H1 (cell line): ENCODE results near the gene KISS1R. TPM values are rescaled to one million over a fixed set of nuclear protein-coding genes. Genes with fewer than 3 reads are reported as not detected.

Experiments
- CTCF ChIA-PET: fragments of 300-600 bp; sonication (Branson Sonifier 250); formaldehyde crosslinking; loops from one replicate; lab custom pipeline; 2021; ENCODE audit not compliant: partially characterized antibody; lab: Charles Lee
- POLR2A ChIA-PET: fragments of 300-600 bp; sonication (Branson Sonifier 250); formaldehyde crosslinking; loops from one replicate; lab custom pipeline; 2021; ENCODE audit warnings: inconsistent platforms; ENCODE audit not compliant: partially characterized antibody; lab: Charles Lee
- DNase-seq, 2 experiments: peaks; one replicate each; pipeline versions ENCODE4 v3.0.0 to v3.0.0-alpha.2; 2010 to 2022; ENCODE audit warnings: low spot score in 2 of 2, low read depth in 1 of 2, mixed read lengths in 1 of 2
- FAIRE-seq: peaks from 2 replicates; lab custom pipeline; 2011; peaks lifted over from hg19 to GRCh38; lab: Jason Lieb, UNC
- H2AFZ ChIP-seq: 2 replicates; pipeline ENCODE4 v1.8.1; 2012; ENCODE audit warnings: low read length, inconsistent platforms
- H2AK5ac ChIP-seq: 2 replicates; pipeline ENCODE4 v1.6.1; 2013; ENCODE audit warnings: low read depth, low read length
- H2BK120ac ChIP-seq: replicated peaks from 2 replicates; pipeline ENCODE3; 2013; ENCODE audit warnings: low read depth, low read length, inconsistent platforms
- H2BK12ac ChIP-seq: 2 replicates; pipeline ENCODE4 v1.6.1; 2013; ENCODE audit warnings: low read depth, low read length
- H2BK15ac ChIP-seq: 2 replicates; pipeline ENCODE4 v1.6.1; 2013; ENCODE audit warnings: low read length
- H2BK20ac ChIP-seq: 2 replicates; pipeline ENCODE4 v1.6.1; 2013; ENCODE audit warnings: low read length
- H2BK5ac ChIP-seq: 2 replicates; pipeline ENCODE4 v1.6.1; 2013; ENCODE audit warnings: low read depth, low read length
- H3K14ac ChIP-seq: 2 replicates; pipeline ENCODE4 v1.6.1; 2013; ENCODE audit warnings: inconsistent platforms; ENCODE audit not compliant: insufficient read length
- H3K18ac ChIP-seq: 2 replicates; pipeline ENCODE4 v1.6.1; 2013; ENCODE audit warnings: low read length; ENCODE audit errors: extremely low read depth
- H3K23ac ChIP-seq: 2 replicates; pipeline ENCODE4 v1.6.1; 2013; ENCODE audit warnings: inconsistent platforms; ENCODE audit not compliant: insufficient read length
- H3K23me2 ChIP-seq: 2 replicates; pipeline ENCODE4 v1.6.1; 2013; ENCODE audit warnings: low read depth, low read length
- H3K27ac ChIP-seq: 2 replicates; pipeline ENCODE4 v1.6.1; 2011; ENCODE audit warnings: low read depth, low read length, inconsistent platforms
- H3K27me3 ChIP-seq, 4 experiments: replicated peaks in 1 of 4; 1 replicate in 1 of 4; 2 replicates in 3 of 4; pipeline versions ENCODE4 v1.6.1 to v1.8.1; 2011 to 2013; ENCODE audit warnings: low read length in 3 of 4, mild to moderate bottlenecking in 3 of 4, inconsistent platforms in 2 of 4, mixed read lengths in 2 of 4, moderate library complexity in 1 of 4; ENCODE audit not compliant: control insufficient read depth in 3 of 4, insufficient read depth in 3 of 4; ENCODE audit errors: extremely low read depth in 1 of 4
- H3K36me3 ChIP-seq, 4 experiments: 2 replicates each; pipeline versions ENCODE4 v1.6.1 to v1.8.1; 2011 to 2013; ENCODE audit warnings: mild to moderate bottlenecking in 4 of 4, low read length in 3 of 4, moderate library complexity in 2 of 4, control low read depth in 1 of 4, inconsistent platforms in 1 of 4; ENCODE audit not compliant: insufficient read depth in 4 of 4, control insufficient read depth in 2 of 4
- H3K4ac ChIP-seq: replicated peaks from 2 replicates; pipeline ENCODE3; 2013; ENCODE audit warnings: low read length, low read depth, mixed read lengths, inconsistent platforms; ENCODE audit not compliant: insufficient read length
- H3K4me1 ChIP-seq, 4 experiments: replicated peaks in 1 of 4; 1 replicate in 1 of 4; 2 replicates in 3 of 4; pipeline versions ENCODE4 v1.6.1 to v1.8.1; 2011 to 2013; ENCODE audit warnings: low read length in 3 of 4, inconsistent platforms in 2 of 4, mixed read lengths in 1 of 4; ENCODE audit not compliant: insufficient read depth in 4 of 4, control insufficient read depth in 3 of 4
- H3K4me2 ChIP-seq, 2 experiments: 2 replicates each; pipeline versions ENCODE4 v1.6.1 to v1.8.1; 2011 to 2013; ENCODE audit warnings: low read depth in 2 of 2, low read length in 2 of 2, control low read depth in 1 of 2, inconsistent platforms in 1 of 2, mild to moderate bottlenecking in 1 of 2; ENCODE audit not compliant: insufficient read depth in 1 of 2
- H3K4me3 ChIP-seq, 4 experiments: fragments of 200-600, 300-600 bp in 1 of 4; sonication (generic), shearing (Covaris generic), sonication (Bioruptor Twin) in 1 of 4; 2 replicates each; pipeline versions ENCODE4 v1.5.1 to v1.8.1; 2011 to 2016; ENCODE audit warnings: low read length in 4 of 4, low read depth in 3 of 4, control low read depth in 2 of 4, inconsistent platforms in 2 of 4, mild to moderate bottlenecking in 2 of 4, mixed read lengths in 1 of 4, moderate library complexity in 1 of 4; ENCODE audit not compliant: insufficient read depth in 2 of 4; ENCODE audit errors: extremely low read depth in 1 of 4
- H3K56ac ChIP-seq: replicated peaks from 2 replicates; pipeline ENCODE3; 2013; ENCODE audit warnings: low read depth, mild to moderate bottlenecking, mixed read lengths, low read length, inconsistent platforms; ENCODE audit not compliant: insufficient read length
- H3K79me1 ChIP-seq: 2 replicates; pipeline ENCODE4 v1.6.1; 2013; ENCODE audit warnings: low read depth, low read length, control low read depth
- H3K79me2 ChIP-seq, 2 experiments: 2 replicates each; pipeline versions ENCODE4 v1.6.1 to v1.8.1; 2012 to 2013; ENCODE audit warnings: low read length in 2 of 2, mild to moderate bottlenecking in 2 of 2, inconsistent platforms in 1 of 2; ENCODE audit not compliant: insufficient read depth in 2 of 2, control insufficient read depth in 1 of 2
- H3K9ac ChIP-seq, 4 experiments: replicated peaks in 1 of 4; 1 replicate in 1 of 4; 2 replicates in 3 of 4; pipeline versions ENCODE4 v1.6.1 to v1.8.1; 2011 to 2013; ENCODE audit warnings: low read depth in 3 of 4, low read length in 3 of 4, control low read depth in 2 of 4, mild to moderate bottlenecking in 2 of 4, moderate library complexity in 2 of 4, inconsistent platforms in 1 of 4; ENCODE audit errors: extremely low read depth in 1 of 4
- H3K9me3 ChIP-seq, 2 experiments: 2 replicates each; pipeline versions ENCODE4 v1.6.1 to v1.8.1; 2012 to 2013; ENCODE audit warnings: mild to moderate bottlenecking in 2 of 2, moderate library complexity in 2 of 2, control low read depth in 1 of 2, inconsistent platforms in 1 of 2, low read depth in 1 of 2, low read length in 1 of 2, mixed read lengths in 1 of 2; ENCODE audit not compliant: insufficient read depth in 2 of 2
- H4K20me1 ChIP-seq, 2 experiments: replicated peaks in 1 of 2; 2 replicates each; pipeline versions ENCODE3 to v1.8.1; 2011 to 2013; ENCODE audit warnings: inconsistent platforms in 2 of 2, low read length in 2 of 2, mild to moderate bottlenecking in 1 of 2; ENCODE audit not compliant: insufficient read depth in 2 of 2, control insufficient read depth in 1 of 2
- H4K5ac ChIP-seq: 2 replicates; pipeline ENCODE4 v1.6.1; 2013; ENCODE audit warnings: low read length, low read depth, mixed read lengths, inconsistent platforms; ENCODE audit not compliant: insufficient read length
- H4K8ac ChIP-seq: 2 replicates; pipeline ENCODE4 v1.8.0; 2013; ENCODE audit warnings: mild to moderate bottlenecking, moderate library complexity, low read length, inconsistent platforms; ENCODE audit not compliant: insufficient read depth; ENCODE audit errors: extremely low read depth
- H4K91ac ChIP-seq: replicated peaks from 2 replicates; pipeline ENCODE3; 2013; ENCODE audit warnings: low read length, mixed read lengths, inconsistent platforms; ENCODE audit not compliant: insufficient read length
- E2F6 ChIP-seq: IDR thresholded peaks from 2 replicates; pipeline ENCODE4 v1.6.1; 2012; ENCODE audit warnings: inconsistent platforms
- HDAC6 ChIP-seq: IDR thresholded peaks from one replicate; pipeline ENCODE4 v1.7.1; 2012; ENCODE audit warnings: low read depth, mild to moderate bottlenecking, inconsistent platforms, low read length, moderate library complexity
- KDM4A ChIP-seq: IDR thresholded peaks from one replicate; pipeline ENCODE4 v1.7.1; 2012; ENCODE audit warnings: low read depth, mild to moderate bottlenecking, moderate library complexity, low read length, inconsistent platforms; ENCODE audit not compliant: severe bottlenecking
- NANOG ChIP-seq: IDR thresholded peaks from 2 replicates; pipeline ENCODE4 v1.6.1; 2011; ENCODE audit warnings: low read length, low read depth, mild to moderate bottlenecking, inconsistent platforms; ENCODE audit not compliant: insufficient read depth, poor library complexity, severe bottlenecking
- WGBS, 2 experiments: shearing (Covaris generic) in 1 of 2; methylation state at CpG; one replicate each; pipeline versions ENCODE4 v1.1.6 to v1.1.7; 2013 to 2015; ENCODE audit warnings: low lambda C conversion rate in 2 of 2, mixed read lengths in 2 of 2, inconsistent platforms in 1 of 2, low coverage in 1 of 2, missing lambda C conversion rate in 1 of 2; ENCODE audit not compliant: insufficient replicate concordance in 2 of 2, insufficient coverage in 1 of 2, insufficient read length in 1 of 2; ENCODE audit errors: extremely low coverage in 1 of 2, missing lambda C conversion rate in 1 of 2; 5-methylcytosine and 5-hydroxymethylcytosine counted together
- polyA plus RNA-seq, 7 experiments: library from polyadenylated mRNA; depleted of rRNA in 3 of 7; stranded (reverse) in 5 of 7; unstranded in 2 of 7; fragments of >200 nt in 5 of 7; fragments of 200-250 nt in 2 of 7; gene quantifications; 1 replicate in 5 of 7; 2 replicates in 1 of 7; 4 replicates in 1 of 7; pipeline versions ENCODE4 v1.2.1 to v1.2.3, GENCODE V29; 2011 to 2013; ENCODE audit warnings: missing spikeins in 2 of 7, mixed read lengths in 2 of 7
- total RNA-seq: library from RNA; stranded (reverse); fragmentation: NEBNext Ultra II Directional; extraction: Animal tissue kit (Norgen Biotek cat#: 25700); gene quantifications from 2 replicates; pipeline ENCODE4 v1.2.1, GENCODE V29; 2021

Gene KISS1R
- total and polyA plus RNA-seq, 2 of the 8 experiments (the other 6 are each of a cell fraction or from before 2014, with no cell fraction given): 2.3 to 2.7 TPM

- 4% methylated on average over 12 of the region's 58 CpGs; no CpG with 5 or more reads in 1 of the 2 experiments for WGBS, 2 experiments
- no peak overlapping the region for H4K91ac ChIP-seq
- peak overlapping the region; percentile 30 to 97 for H3K4me2 ChIP-seq
- no peak overlapping the region for H3K18ac ChIP-seq
- H4K5ac ChIP-seq: no peak overlapping the region
- no peaks in the 10 kb centered on the region for H3K79me2 ChIP-seq
- FAIRE-seq: no peak
- H2AK5ac ChIP-seq: no peak overlapping the region
- no peaks in the 10 kb centered on the region for H3K79me1 ChIP-seq
- H3K27me3 ChIP-seq: peaks cover 32 to 44% (median 38%) of the 10 kb centered on the region in 4 experiments
- H3K56ac ChIP-seq: no peak overlapping the region
- no peak overlapping the region for H2BK15ac ChIP-seq
- 0 out of 2 replicates have a peak overlapping the region, but pooled peaks have one; percentile 68 for H4K8ac ChIP-seq
- peaks cover 0 to 5% (median 0%) of the 10 kb centered on the region in 4 experiments; a peak in 1 of 8 replicates for H3K36me3 ChIP-seq
- H2BK5ac ChIP-seq: no peak overlapping the region
- no peak overlapping the region for H3K4ac ChIP-seq
- H3K4me1 ChIP-seq: peaks cover 0 to 18% (median 9%) of the 10 kb centered on the region in 4 experiments; a peak in 5 of 7 replicates
- DNase-seq: no peak
- H3K27ac ChIP-seq: no peak overlapping the region
- CTCF ChIA-PET: interaction anchor here (0.6 to 2.2 kb wide), 10 partner anchors 9 to 200 kb away, joined by 3 to 6 read pairs (median 4); partner anchors contain the start of gene WDR18
- H2BK120ac ChIP-seq: no peak overlapping the region
- POLR2A ChIA-PET: interaction anchor here (1.1 to 2.3 kb wide), 5 partner anchors 56 to 170 kb away, joined by 3 to 9 read pairs (median 5); partner anchors contain the start of genes CNN2 and WDR18
- H2AFZ ChIP-seq: no peak overlapping the region
- peaks cover 0 to 6% of the 10 kb centered on the region in 2 experiments for H4K20me1 ChIP-seq
- H3K4me3 ChIP-seq: peak overlapping the region; percentile 10 to 76 (median 54); a peak in 7 of 8 replicates
- H3K23ac ChIP-seq: no peak overlapping the region
- TF ChIP-seq HDAC6 (no peak), KDM4A (peak; percentile 13), NANOG (no peak), E2F6 (0 out of 2 replicates have a peak, but pooled peaks have one; percentile 8)
- H3K9ac ChIP-seq: no peak overlapping the region
- no peak overlapping the region for H3K14ac ChIP-seq
- no peaks in the 10 kb centered on the region for H3K9me3 ChIP-seq
- H2BK12ac ChIP-seq: peak overlapping the region; percentile 27; the same call in 1 of the 2 replicates
- H3K23me2 ChIP-seq: peaks cover 21% of the 10 kb centered on the region; the same call in 1 of the 2 replicates
- H2BK20ac ChIP-seq: no peak overlapping the region
Measured at GRCh38 chr19:918481-919198, 1.5 kb downstream of the KISS1R start.
